ENCODE results near the gene FBXW8.

Gene FBXW8

GRCh38 chr12:116958402-116959197 is 47.9 kb downstream of the FBXW8 start (continued):
- TF ChIP-seq ZNF24 (tag by site-specific recombination; IDR thresholded peaks at IDR 0.05) (peak; percentile 89), ZNF830 (tag by site-specific recombination; IDR thresholded peaks at IDR 0.05; ENCODE audit: low read depth) (no peak), PRDM4 (tag by site-specific recombination; IDR thresholded peaks at IDR 0.05) (peak; percentile 49; the same call in 1 of the 2 replicates), MZF1 (tag by site-specific recombination; IDR thresholded peaks at IDR 0.05; ENCODE audit: borderline replicate concordance) (peak; percentile 86; the same call in 1 of the 2 replicates), IKZF3 (tag by site-specific recombination; IDR thresholded peaks at IDR 0.05) (peak; percentile 56; the same call in 1 of the 2 replicates), PRDM10 (tag by site-specific recombination; IDR thresholded peaks at IDR 0.05) (no peak), ZSCAN30 (tag by site-specific recombination; IDR thresholded peaks at IDR 0.05) (peak; percentile 70; the same call in 1 of the 2 replicates), ZNF18 (tag by site-specific recombination; IDR thresholded peaks at IDR 0.05) (0 out of 2 replicates have a peak, but pooled peaks have one; percentile 49), ZNF843 (tag by site-specific recombination; IDR thresholded peaks at IDR 0.05) (peak; percentile 24; the same call in 1 of the 2 replicates), ZNF202 (tag by site-specific recombination; IDR thresholded peaks at IDR 0.05; ENCODE audit: borderline replicate concordance) (no peak), ZNF560 (tag by site-specific recombination; IDR thresholded peaks at IDR 0.05; ENCODE audit: borderline replicate concordance) (no peak), ZNF768 (tag by site-specific recombination; IDR thresholded peaks at IDR 0.05) (no peak), ZNF621 (tag by site-specific recombination; IDR thresholded peaks at IDR 0.05) (no peak), ZXDB (tag by site-specific recombination; IDR thresholded peaks at IDR 0.05) (0 out of 2 replicates have a peak, but pooled peaks have one; percentile 21), ZNF423 (tag by site-specific recombination; IDR thresholded peaks at IDR 0.05) (peak; percentile 88), OSR2 (tag by site-specific recombination; IDR thresholded peaks at IDR 0.05) (peak; percentile 69)

- ChIA-PET CTCF (no interaction called here), POLR2A (no interaction called here)
- Histone ChIP-seq H3K4me3 (ENCODE audit: low read depth, low read length) (no peak overlapping the region), H3K9me3 (ENCODE audit: control insufficient read depth, insufficient read depth, low read depth, low read length) (no peaks in the 10 kb centered on the region), H3K36me3 (ENCODE audit: control insufficient read depth in 2 of 2, insufficient read depth in 1 of 2, low read length in 2 of 2) (no peaks in the 10 kb centered on the region), H3K4me1 (ENCODE audit: control insufficient read depth, insufficient read depth, low read length) (peaks cover 12% of the 10 kb centered on the region), H3K27ac (ENCODE audit: extremely low read depth, low read depth, low read length) (no peak overlapping the region)
- TF ChIP-seq ZNF148 (tag by site-specific recombination; IDR thresholded peaks at IDR 0.05; ENCODE audit: borderline replicate concordance) (no peak), ZNF561 (tag by site-specific recombination; IDR thresholded peaks at IDR 0.05; ENCODE audit: borderline replicate concordance) (no peak), ZNF24 (tag by site-specific recombination; IDR thresholded peaks at IDR 0.05) (no peak), ZNF449 (tag by site-specific recombination; IDR thresholded peaks at IDR 0.05) (no peak), ZBTB49 (tag by site-specific recombination; IDR thresholded peaks at IDR 0.05; ENCODE audit: low read depth) (no peak)
These were observed 48.4 kb downstream of the FBXW8 start for GRCh38 chr12:116959198-116959460.
